COLO668 (cell line): ENCODE measurements around the gene THOC6.
"Not testable (repeated sequence)": the region's sequence is repeated elsewhere in the genome, so short reads cannot be mapped to it uniquely, and the experiment has no call there.

Experiments
- DNase-seq: peaks from one replicate; lab custom pipeline; 2025; ENCODE audit not compliant: unreplicated experiment; lab: John Stamatoyannopoulos, UW

Gene THOC6

DNA sequence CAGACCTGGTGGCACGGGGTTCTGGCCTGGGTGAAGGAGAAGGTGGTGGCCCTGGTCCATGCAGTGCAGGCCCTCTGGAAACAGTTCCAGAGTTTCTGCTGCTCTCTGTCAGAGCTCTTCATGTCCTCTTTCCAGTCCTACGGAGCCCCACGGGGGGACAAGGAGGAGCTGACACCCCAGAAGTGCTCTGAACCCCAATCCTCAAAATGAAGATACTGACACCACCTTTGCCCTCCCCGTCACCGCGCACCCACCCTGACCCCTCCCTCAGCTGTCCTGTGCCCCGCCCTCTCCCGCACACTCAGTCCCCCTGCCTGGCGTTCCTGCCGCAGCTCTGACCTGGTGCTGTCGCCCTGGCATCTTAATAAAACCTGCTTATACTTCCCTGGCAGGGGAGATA, 45.3 kb downstream of the THOC6 start:
- not testable (repeated sequence) for DNase-seq

DNA sequence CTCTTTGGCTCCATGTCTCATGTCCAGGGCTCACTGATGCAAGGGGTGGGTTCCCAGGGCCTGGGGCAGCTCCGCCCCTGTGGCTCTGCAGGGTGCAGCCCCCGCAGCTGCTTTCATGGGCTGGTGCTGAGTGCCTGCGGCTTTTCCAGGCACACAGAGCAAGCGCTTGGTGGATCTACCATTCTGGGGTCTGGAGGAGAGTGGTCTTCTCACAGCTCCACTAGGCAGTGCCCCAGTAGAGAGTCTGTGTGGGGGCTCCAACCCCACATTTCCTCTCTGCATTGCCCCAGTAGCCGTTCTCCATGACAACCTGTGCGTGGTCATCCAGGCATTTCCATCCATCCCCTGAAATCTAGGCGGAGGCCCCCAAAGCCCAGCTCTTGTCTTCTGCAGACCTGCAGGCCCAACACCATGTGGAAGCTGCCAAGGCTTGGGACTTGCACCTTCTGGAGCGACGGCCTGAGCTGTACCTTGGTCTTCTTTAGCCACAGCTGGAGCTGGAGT, 46.8 kb downstream of the THOC6 start:
- DNase-seq, result no peak

DNA sequence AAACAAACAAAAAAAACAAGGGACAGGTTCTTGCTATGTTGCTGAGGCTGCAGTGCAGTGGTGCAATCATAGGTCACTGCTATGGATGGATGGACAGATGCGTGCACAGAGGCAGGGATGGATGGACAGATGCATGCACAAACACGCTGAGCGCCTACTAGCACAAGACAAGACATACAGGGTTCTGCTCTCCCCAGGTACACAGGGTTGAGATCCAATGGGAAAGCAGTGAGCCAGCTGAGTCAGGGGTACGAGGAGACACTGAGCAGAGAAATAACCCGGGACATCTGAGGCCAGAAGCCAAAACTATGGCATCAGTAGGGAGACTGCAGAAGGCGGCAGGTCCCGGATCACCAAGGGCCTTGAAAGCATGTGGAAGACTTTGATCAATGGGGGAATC, 47.8 kb downstream of the THOC6 start:
- no peak for DNase-seq

DNA sequence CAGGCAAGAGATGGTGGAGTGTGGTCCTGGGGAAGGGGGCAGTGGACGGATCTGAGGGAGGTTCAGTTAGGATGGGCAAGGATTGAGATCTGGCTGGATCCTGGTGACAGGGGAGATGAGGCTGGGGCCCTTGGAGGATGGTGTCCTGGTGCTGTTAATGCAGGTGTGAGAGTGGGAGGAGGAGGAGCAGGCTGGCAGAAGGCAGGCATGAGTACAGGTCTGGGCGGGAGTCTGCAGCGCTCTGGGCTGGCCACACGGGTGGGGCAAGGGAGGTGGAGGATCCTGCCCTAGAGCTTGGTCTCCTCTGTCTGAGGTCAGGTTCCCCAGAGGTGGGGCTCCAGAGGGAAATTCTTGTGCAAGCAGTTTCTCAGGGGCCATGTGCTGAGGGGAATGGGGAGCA, 48.3 kb downstream of the THOC6 start:
- not testable (repeated sequence) for DNase-seq

DNA sequence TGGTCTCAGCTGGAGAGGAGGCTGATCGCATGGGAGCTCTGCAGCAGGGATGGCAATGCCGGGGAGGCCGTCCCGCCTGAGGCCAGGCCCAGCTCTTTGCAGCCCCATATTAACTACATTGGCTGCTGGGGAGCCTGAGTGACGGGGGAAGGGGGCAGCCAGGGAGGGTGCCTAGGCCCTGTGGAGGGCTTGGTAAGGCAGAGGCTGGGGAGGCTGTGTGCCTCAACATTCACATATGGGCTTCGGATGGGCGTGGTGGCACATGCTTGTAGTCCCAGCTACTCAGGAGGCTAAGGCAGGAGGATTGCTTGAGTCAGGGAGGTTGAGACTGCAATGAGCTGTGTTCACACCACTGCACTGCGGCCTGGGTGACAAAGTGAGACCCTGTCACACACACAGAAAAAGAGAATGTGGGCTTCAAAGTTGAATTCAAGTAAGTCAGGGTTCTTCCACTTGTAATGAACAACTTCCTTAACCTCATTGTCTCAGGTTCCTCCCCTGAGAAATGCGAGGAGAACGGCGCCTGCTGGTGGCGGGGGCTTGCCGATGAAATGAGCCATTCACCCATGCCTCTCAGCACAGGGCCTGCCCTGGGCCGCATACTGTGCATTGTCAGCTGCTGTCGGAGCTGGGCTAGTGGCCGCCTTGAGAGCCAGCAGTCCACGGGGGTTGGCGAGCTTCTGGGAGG, 48.9 kb downstream of the THOC6 start:
- DNase-seq, result not testable (repeated sequence)

DNA sequence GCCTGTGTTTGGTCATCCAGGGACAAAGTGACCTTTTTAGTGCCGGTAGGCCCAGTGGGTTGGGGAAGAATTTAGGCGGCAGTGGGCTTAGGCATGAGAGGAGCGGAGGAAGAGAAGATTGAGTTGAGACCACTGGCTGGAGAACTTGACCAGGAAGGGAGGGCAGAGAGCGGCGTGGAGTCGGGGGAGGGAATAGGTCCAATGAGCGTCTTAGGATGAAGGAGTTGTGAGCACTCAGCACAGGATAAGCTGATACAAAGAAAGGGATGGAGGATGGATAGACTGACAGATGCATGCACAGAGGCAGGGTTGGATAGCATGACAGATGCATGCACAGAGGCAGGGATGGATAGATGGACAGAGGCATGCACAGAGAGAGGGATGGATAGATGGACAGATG, 49.6 kb downstream of the THOC6 start:
- DNase-seq, result no peak

DNA sequence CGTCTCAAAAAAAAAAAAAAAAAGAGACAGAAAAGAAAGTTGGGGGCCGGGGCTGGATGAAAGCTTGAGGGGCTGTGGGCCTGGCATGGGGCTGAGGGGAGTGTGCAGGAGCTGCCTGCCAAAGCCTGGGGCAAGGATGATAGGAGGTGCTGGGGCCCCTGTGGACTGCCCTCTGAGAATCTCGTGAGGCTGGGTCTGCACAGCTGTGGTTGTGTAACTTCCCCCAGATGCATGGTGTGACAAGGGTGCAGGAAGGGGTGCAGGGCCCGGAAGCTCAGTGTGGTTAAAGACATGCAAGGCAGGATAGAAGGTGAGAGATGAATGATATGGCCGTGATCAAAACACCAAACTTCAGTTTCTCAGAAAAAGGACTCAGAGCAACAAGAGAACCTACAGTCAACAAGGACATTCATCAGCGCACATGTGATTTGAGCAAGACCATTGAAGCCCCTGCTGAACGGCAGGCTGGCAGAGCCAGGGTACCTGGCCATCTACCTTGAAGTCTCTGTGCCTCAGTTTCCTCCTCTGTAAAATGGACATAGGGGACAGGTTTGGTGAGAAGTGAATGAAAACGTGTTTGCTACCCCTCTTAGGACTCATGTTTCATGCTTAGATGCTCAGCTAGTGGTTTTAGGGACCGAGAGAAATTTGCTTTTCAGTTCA, 51.2 kb downstream of the THOC6 start:
- no peak for DNase-seq

DNA sequence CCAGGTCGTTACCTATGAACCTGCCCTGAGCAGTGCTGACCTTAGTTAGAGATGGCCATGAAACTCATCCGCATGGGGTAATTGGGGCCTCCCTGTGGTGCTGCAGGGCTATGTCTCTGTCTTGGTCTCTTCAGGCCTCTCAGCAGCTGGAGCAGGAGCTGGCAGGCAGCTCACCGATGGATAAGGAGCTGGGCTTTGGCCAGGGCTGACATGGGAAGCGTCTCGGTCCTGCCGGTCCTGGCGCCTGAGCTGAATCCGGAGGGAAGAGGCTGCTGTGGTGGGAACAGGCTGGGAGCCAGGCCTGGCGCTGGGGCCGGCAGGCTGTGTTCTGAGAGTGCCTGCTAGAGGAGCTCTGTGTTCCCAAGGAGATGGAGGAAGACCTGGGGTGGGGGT, 51.7 kb downstream of the THOC6 start:
- no peak for DNase-seq

DNA sequence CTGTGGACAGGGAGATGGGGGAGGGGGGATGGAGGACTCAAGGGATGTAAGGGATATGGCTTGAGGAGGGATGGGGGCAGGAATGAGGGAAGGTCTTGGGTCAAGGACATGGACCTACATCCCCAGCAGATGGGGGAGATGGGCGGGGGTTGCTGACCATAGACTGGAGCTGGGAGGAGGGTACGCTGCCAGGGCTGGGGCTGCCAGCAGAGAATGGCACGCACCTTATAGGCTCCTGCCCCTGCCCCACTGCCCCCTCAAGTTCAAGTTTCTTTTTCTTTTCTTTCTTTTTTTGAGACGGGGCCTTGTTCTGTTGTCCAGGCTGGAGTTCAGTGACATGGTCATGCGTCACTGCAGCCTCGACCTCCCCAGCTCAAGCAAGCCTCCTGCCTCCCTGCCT, 52.1 kb downstream of the THOC6 start:
- DNase-seq, result not testable (repeated sequence)

DNA sequence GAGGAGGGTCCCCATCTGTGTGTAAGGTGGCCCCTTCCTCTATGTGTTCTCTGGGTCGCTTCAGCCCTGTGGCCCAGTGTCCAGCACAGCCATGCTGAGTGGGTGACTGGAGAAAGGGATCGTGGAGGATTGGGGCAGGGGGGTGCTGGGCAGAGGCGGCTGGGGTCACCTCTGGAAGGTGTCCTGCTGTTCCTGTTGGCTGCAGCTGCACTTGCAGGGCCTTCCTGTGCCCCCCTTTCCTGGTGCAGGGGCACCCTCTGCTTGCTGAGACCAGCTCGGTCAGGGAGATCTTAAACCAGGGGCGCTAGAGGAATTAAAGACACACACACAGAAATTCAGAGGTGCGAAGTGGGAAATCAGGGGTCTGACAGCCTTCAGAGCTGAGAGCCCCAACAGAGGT, 52.7 kb downstream of the THOC6 start:
- DNase-seq, result no peak
